ENCODE measurements around the gene EXOC4. TPM values are rescaled to one million over a fixed set of nuclear protein-coding genes. Genes with fewer than 3 reads are reported as not detected.

The EXOC4 gene
- total and polyA plus RNA-seq, 4 donors: 47.5 to 100 (median 72.3) TPM

DNA sequence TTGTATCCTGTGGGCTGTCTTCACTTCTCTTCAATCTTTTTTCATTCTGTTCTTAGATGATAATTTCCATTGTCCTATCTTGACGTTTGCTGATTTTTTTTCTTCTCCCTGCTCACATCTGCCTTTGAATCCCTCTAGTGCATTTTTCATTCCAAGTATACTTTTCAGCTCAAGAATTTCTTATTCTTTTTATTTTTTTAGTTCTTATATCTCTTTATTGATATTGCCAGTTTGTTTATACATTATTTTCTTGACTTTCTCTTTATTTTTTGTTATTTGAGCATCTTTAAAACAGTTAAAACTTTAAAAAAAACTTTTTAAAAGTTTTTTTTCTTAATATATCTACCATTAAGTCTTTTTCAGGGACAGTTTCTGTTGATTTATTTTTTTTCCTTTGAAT lies 100.9 kb downstream of the EXOC4 start:
- no peak overlapping the region for H3K27ac ChIP-seq (ENCODE audit: low read depth, low read length)
- no peak for DNase-seq (ENCODE audit: low read depth in 4 of 6, low spot score in 6 of 6)
- H3K36me3 ChIP-seq (ENCODE audit: control insufficient read depth, insufficient read depth, low read length): no peaks in the 10 kb centered on the region
- H3K4me3 ChIP-seq (ENCODE audit: low read depth, low read length): no peak overlapping the region
- WGBS (ENCODE audit: insufficient coverage): no CpG with 5 or more reads among the region's 1 CpG
- no peaks in the 10 kb centered on the region for H3K27me3 ChIP-seq (ENCODE audit: control insufficient read depth, insufficient read depth, low read length)
- H3K9me3 ChIP-seq (ENCODE audit: control insufficient read depth, insufficient read depth, low read length): peaks cover 8% of the 10 kb centered on the region
- no peaks in the 10 kb centered on the region for H3K4me1 ChIP-seq (ENCODE audit: control insufficient read depth, insufficient read depth, low read length)

DNA sequence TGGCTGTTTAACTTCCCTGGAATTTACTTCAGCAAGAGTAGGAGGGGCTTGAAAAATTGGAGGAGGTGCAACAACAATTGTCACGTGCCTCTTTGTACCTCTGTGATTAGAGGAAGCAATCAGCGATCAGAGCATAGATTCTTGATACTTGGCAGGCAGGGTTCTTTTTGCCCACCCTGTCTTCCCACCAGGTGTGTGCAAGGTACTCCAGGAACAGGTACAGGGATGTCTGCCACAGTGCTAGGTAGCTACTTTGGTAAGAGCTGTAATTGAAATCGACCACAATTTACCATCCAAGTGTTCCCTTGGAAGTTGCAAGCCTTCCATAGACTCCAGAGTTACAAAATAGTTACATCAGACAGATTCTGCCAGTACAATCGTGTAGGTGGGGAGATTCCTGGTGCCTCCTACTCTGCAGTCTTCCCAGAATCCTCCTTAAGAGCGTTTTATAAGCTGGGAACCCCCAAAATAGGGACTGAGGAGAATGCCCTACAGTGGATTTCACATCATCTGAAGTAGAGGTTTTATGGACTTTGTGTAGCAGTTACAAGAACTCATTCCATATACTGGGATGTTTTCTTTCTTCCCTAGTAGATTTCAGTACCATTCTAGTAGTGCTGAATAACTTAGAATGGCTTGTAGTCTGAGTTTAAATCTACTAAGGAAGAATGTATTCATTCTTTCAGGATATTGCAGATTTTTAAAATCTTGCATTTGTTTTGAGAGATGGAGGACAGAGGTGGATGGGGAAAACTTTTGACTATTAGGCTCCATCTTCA lies 101.9 kb downstream of the EXOC4 start:
- Histone ChIP-seq H3K4me1 (ENCODE audit: control insufficient read depth, insufficient read depth, low read length) (no peaks in the 10 kb centered on the region), H3K27ac (ENCODE audit: low read depth, low read length) (no peak overlapping the region), H3K4me3 (ENCODE audit: low read depth, low read length) (no peak overlapping the region), H3K36me3 (ENCODE audit: control insufficient read depth, insufficient read depth, low read length) (no peaks in the 10 kb centered on the region), H3K27me3 (ENCODE audit: control insufficient read depth, insufficient read depth, low read length) (no peaks in the 10 kb centered on the region), H3K9me3 (ENCODE audit: control insufficient read depth, insufficient read depth, low read length) (peaks cover 8% of the 10 kb centered on the region)
- WGBS (ENCODE audit: insufficient coverage): 100% methylated on average over 3 of the region's 5 CpGs
- DNase-seq (ENCODE audit: low read depth in 4 of 6, low spot score in 6 of 6): no peak

DNA sequence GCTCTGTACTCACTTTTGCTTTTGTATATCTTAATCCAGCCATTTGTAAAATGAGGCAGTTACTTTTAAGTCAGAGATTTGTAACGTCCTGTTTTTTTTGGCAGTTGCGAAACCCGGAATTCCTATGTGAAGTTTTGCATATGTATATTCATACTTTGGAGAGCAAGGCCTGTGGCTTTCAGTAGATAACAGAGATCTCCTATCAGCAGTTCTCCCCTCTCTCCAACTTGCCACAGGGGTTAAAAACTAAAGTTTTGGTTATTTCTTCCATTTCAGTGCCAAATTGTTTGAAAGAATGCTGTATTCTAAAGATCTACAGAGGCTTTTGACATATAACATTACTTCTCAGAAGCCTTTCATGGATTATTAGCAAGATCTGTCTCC lies 102.4 kb downstream of the EXOC4 start:
- H3K27me3 ChIP-seq (ENCODE audit: control insufficient read depth, insufficient read depth, low read length): no peaks in the 10 kb centered on the region
- no peak for DNase-seq (ENCODE audit: low read depth in 4 of 6, low spot score in 6 of 6)
- no peaks in the 10 kb centered on the region for H3K36me3 ChIP-seq (ENCODE audit: control insufficient read depth, insufficient read depth, low read length)
- no CpG with 5 or more reads among the region's 3 CpGs for WGBS (ENCODE audit: insufficient coverage)
- H3K4me3 ChIP-seq (ENCODE audit: low read depth, low read length): no peak overlapping the region
- H3K9me3 ChIP-seq (ENCODE audit: control insufficient read depth, insufficient read depth, low read length): peaks cover 8% of the 10 kb centered on the region
- H3K4me1 ChIP-seq (ENCODE audit: control insufficient read depth, insufficient read depth, low read length): no peaks in the 10 kb centered on the region
- no peak overlapping the region for H3K27ac ChIP-seq (ENCODE audit: low read depth, low read length)

DNA sequence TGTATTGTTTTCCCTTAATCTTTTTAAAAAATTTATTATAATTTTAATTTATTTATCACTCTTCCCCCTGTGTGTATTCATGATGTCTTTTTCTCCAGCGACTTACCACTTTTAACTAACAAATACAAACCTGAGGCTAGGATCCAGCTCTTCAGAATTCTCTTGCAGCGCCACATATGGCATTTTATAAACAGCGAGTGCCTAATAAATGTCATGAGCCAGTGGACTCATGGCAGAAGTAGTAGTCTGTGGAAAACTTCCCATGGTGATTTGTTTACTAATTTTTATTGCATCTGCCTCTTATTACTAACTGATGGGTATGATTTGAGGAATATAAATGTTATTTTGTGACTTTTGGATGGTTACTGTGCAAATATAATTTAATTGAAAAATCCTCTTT lies 102.9 kb downstream of the EXOC4 start:
- Histone ChIP-seq H3K27ac (ENCODE audit: low read depth, low read length) (no peak overlapping the region), H3K27me3 (ENCODE audit: control insufficient read depth, insufficient read depth, low read length) (no peaks in the 10 kb centered on the region), H3K4me1 (ENCODE audit: control insufficient read depth, insufficient read depth, low read length) (no peaks in the 10 kb centered on the region), H3K36me3 (ENCODE audit: control insufficient read depth, insufficient read depth, low read length) (no peaks in the 10 kb centered on the region), H3K9me3 (ENCODE audit: control insufficient read depth, insufficient read depth, low read length) (peaks cover 8% of the 10 kb centered on the region), H3K4me3 (ENCODE audit: low read depth, low read length) (no peak overlapping the region)
- no peak for DNase-seq (ENCODE audit: low read depth in 4 of 6, low spot score in 6 of 6)
- no CpG with 5 or more reads among the region's 3 CpGs for WGBS (ENCODE audit: insufficient coverage)

DNA sequence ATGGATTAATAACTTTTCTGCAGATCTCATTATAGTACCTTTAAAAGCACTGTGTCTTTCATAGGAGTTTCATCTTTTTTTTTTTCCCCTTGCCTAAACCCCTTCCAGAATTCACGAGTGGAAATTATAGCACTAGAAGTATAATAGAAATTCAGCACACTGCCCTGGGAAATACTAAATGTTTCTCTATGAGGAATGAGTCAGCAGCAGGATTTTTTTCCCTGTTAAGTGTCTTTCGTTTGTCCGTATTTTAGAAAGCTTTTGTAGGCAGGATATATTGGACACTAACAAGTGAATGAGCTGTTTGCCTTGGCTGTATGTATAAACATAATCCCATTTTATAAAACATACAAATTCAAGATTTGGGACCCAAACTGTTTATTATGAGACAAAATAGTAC lies 105.8 kb downstream of the EXOC4 start:
- H3K27ac ChIP-seq (ENCODE audit: low read depth, low read length): no peak overlapping the region
- WGBS (ENCODE audit: insufficient coverage): 80% methylated on average over 1 of the region's 3 CpGs

DNA sequence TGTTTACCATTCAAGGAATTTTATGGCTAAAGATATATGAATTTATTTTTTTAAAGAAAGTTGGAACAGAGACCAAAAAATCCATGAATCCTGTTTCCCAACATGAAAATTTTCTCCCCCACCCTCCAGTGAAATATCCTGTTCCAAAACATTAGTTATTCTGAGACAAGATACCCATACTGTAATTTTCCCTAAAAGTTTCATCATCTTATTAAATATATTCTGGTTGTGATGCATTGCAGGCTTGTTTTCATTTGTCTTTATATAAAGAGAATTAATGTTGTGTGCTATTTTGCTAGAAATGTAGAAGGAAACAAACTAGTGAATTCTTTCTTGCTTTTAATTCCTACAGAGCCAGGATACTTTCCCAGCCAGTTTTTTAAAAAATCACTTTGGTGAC lies 106.6 kb downstream of the EXOC4 start:
- Histone ChIP-seq H3K9me3 (ENCODE audit: control insufficient read depth, insufficient read depth, low read length) (no peaks in the 10 kb centered on the region), H3K4me3 (ENCODE audit: low read depth, low read length) (no peak overlapping the region), H3K4me1 (ENCODE audit: control insufficient read depth, insufficient read depth, low read length) (no peaks in the 10 kb centered on the region), H3K27me3 (ENCODE audit: control insufficient read depth, insufficient read depth, low read length) (no peaks in the 10 kb centered on the region), H3K27ac (ENCODE audit: low read depth, low read length) (no peak overlapping the region), H3K36me3 (ENCODE audit: control insufficient read depth, insufficient read depth, low read length) (no peaks in the 10 kb centered on the region)
- DNase-seq (ENCODE audit: low read depth in 4 of 6, low spot score in 6 of 6): no peak

More for the DNA sequence above, 105.8 kb downstream of the EXOC4 start:
- DNase-seq (ENCODE audit: low read depth in 4 of 6, low spot score in 6 of 6): peak in 1 of 6 donors; percentile 26
- no peaks in the 10 kb centered on the region for H3K27me3 ChIP-seq (ENCODE audit: control insufficient read depth, insufficient read depth, low read length)
- no peak overlapping the region for H3K4me3 ChIP-seq (ENCODE audit: low read depth, low read length)
- H3K9me3 ChIP-seq (ENCODE audit: control insufficient read depth, insufficient read depth, low read length): no peaks in the 10 kb centered on the region
- H3K4me1 ChIP-seq (ENCODE audit: control insufficient read depth, insufficient read depth, low read length): no peaks in the 10 kb centered on the region
- H3K36me3 ChIP-seq (ENCODE audit: control insufficient read depth, insufficient read depth, low read length): no peaks in the 10 kb centered on the region

DNA sequence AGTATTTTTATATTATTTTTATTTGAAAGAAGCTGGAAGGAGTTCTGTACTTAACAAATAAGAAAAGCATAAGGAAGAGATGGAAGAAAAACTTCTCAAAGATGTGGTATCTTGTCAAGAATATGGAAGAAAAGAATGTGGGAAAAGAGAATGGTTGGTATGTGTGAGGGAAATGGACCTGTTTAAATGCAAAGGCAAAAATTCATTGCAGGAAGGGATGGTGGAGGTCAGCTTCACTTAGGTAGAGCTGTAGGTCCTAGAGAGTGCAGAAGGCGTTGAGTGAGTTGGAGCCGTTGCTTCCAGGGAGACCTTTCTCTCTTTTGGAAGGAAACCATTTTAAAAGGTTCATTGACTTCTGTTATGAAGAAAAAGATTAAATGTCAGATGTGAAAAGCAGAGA lies 107.3 kb downstream of the EXOC4 start:
- Histone ChIP-seq H3K27ac (ENCODE audit: low read depth, low read length) (no peak overlapping the region), H3K27me3 (ENCODE audit: control insufficient read depth, insufficient read depth, low read length) (no peaks in the 10 kb centered on the region), H3K4me3 (ENCODE audit: low read depth, low read length) (no peak overlapping the region), H3K36me3 (ENCODE audit: control insufficient read depth, insufficient read depth, low read length) (no peaks in the 10 kb centered on the region), H3K9me3 (ENCODE audit: control insufficient read depth, insufficient read depth, low read length) (no peaks in the 10 kb centered on the region), H3K4me1 (ENCODE audit: control insufficient read depth, insufficient read depth, low read length) (no peaks in the 10 kb centered on the region)
- DNase-seq (ENCODE audit: low read depth in 4 of 6, low spot score in 6 of 6): no peak
- 100% methylated on average over 2 of the region's 2 CpGs for WGBS (ENCODE audit: insufficient coverage)

DNA sequence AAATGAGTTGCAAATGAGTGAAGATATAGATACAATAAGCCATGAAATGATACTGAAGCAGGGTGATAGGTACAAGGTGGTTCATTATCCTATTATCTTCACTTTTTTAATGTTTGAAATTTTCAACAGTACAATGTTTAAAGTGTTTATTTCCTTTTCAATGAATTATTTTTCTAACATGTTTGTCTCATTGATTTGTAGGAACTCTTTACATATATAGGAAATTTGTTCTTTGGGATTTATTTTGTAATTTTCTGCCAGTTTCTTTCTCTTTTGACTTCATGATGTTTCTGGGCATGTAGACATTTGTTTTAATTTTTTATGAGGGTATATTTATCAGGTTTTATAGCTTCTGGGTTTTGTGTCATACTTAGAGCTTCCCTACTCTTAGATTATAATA lies 108.9 kb downstream of the EXOC4 start:
- Histone ChIP-seq H3K4me3 (ENCODE audit: low read depth, low read length) (no peak overlapping the region), H3K4me1 (ENCODE audit: control insufficient read depth, insufficient read depth, low read length) (no peaks in the 10 kb centered on the region), H3K36me3 (ENCODE audit: control insufficient read depth, insufficient read depth, low read length) (no peaks in the 10 kb centered on the region), H3K27ac (ENCODE audit: low read depth, low read length) (no peak overlapping the region), H3K27me3 (ENCODE audit: control insufficient read depth, insufficient read depth, low read length) (no peaks in the 10 kb centered on the region), H3K9me3 (ENCODE audit: control insufficient read depth, insufficient read depth, low read length) (no peaks in the 10 kb centered on the region)
- no peak for DNase-seq (ENCODE audit: low read depth in 4 of 6, low spot score in 6 of 6)

DNA sequence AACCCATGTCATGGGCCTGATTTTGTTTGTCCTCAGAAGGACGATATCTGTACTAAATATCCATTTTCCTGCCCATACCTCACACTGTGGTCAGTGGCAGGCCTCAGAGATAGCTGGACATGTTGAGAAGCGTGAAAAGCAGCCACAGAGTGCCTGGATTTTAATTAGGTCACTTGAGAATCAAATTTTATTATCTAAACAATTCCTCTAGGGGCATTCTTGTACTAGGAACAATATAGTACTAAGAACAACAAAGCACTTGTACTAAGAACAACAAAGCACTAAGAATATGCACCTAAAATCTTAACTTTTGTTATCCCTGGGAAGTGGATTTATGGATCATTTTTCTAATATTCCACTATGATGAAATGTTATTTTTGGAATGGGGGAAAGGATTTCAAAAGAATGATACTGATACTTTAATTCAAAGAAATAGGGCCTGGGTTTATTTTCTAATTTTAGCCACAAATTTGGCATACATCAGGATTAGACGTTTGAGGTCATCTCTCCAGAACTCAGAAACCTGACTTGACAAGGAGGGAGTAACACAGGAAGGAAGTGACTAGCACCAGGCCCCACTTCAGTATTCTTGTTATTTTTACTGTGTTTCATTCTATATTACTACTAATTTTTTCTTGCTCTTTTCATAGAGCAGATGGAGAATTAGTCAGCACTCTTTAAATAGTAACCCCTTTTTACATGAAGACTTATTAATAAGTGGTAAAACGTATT lies 112.2 kb downstream of the EXOC4 start:
- no peak overlapping the region for H3K4me3 ChIP-seq (ENCODE audit: low read depth, low read length)
- no CpG with 5 or more reads among the region's 4 CpGs for whole genome bisulfite sequencing (ENCODE audit: insufficient coverage)
- no peaks in the 10 kb centered on the region for H3K36me3 ChIP-seq (ENCODE audit: control insufficient read depth, insufficient read depth, low read length)
- no peak for DNase-seq (ENCODE audit: low read depth in 4 of 6, low spot score in 6 of 6)
- H3K4me1 ChIP-seq (ENCODE audit: control insufficient read depth, insufficient read depth, low read length): no peaks in the 10 kb centered on the region
- H3K9me3 ChIP-seq (ENCODE audit: control insufficient read depth, insufficient read depth, low read length): no peaks in the 10 kb centered on the region
- H3K27me3 ChIP-seq (ENCODE audit: control insufficient read depth, insufficient read depth, low read length): no peaks in the 10 kb centered on the region
- H3K27ac ChIP-seq (ENCODE audit: low read depth, low read length): no peak overlapping the region

DNA sequence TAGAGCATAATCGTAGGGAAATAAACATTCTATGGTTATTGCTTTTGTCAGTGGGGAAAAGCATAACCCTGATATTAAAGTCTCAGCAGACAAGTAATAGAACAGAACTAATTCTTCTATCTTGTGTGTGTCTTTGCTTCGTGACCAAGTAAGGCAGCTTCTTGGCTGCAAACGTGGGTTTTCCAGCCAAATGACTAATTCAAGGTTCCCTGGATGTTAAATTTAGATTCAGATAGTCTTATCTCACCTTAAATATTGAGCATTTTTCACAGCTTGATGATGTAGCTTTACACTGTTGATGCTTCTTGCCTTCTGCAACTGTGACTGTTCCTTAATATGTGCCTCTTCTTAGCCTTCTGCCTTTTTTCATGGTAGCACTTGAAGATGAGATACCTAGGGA lies 113.0 kb downstream of the EXOC4 start:
- Histone ChIP-seq H3K4me1 (ENCODE audit: control insufficient read depth, insufficient read depth, low read length) (no peaks in the 10 kb centered on the region), H3K27ac (ENCODE audit: low read depth, low read length) (no peak overlapping the region), H3K4me3 (ENCODE audit: low read depth, low read length) (no peak overlapping the region), H3K36me3 (ENCODE audit: control insufficient read depth, insufficient read depth, low read length) (no peaks in the 10 kb centered on the region), H3K27me3 (ENCODE audit: control insufficient read depth, insufficient read depth, low read length) (no peaks in the 10 kb centered on the region), H3K9me3 (ENCODE audit: control insufficient read depth, insufficient read depth, low read length) (no peaks in the 10 kb centered on the region)
- DNase-seq (ENCODE audit: low read depth in 4 of 6, low spot score in 6 of 6): peak in 1 of 6 donors; percentile 83
- no CpG with 5 or more reads among the region's 3 CpGs for WGBS (ENCODE audit: insufficient coverage)
